NCI-H1694 treated with DMSO at 0.1 percent for 48 hours (cell line): Measurements from ENCODE around the gene EPGN.

Experiments
- DNase-seq: peaks from one replicate; lab custom pipeline; 2025; lab: John Stamatoyannopoulos, UW

EPGN gene, protein sequence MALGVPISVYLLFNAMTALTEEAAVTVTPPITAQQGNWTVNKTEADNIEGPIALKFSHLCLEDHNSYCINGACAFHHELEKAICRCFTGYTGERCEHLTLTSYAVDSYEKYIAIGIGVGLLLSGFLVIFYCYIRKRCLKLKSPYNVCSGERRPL

GRCh38 chr4:74308215-74308614, at the start of gene EPGN:
TSS of gene EPGN (plus strand) at chr4:74308470. CDS start at chr4:74308534, 64 bp downstream.
- DNase-seq: no peak

DNA sequence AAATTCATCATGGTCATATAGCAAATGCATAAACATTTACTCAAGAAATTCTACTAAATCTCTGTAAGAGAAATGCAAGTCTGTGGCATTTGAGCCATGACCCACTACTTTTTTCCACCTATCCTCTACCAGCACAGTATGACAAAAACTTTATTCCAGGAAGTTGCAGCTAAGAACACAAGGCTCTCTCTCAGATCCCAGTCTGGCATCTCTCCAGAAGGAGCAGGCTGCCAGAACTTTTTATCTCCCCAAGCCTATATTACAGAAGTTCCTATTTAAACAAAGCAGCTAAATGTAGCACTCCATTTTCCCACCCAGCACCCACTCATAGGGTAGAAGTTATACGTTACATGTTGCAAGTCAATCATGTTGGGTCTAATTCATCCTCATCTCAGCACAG, 49.3 kb upstream of the EPGN start:
- DNase-seq: no peak

DNA sequence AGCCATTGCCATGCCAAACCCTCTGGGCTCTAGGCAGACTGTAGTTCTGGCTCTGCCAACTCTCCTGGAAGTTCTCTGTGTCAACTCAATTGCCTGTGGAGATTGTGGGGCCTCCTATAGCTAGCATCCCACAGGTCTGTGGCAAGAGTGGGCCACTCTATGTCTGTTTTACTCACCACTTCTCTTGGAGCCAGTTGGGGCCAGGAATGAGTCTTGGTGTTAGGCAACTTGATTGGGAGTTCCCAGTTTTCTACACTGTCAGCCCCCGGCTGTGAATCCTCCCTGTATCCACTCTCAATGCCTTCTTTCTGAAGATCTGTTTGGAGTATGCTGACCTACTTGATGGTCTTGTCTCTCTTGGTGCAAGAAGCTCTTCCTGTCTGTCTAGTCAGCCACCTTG, 48.2 kb upstream of the EPGN start:
- no peak for DNase-seq

DNA sequence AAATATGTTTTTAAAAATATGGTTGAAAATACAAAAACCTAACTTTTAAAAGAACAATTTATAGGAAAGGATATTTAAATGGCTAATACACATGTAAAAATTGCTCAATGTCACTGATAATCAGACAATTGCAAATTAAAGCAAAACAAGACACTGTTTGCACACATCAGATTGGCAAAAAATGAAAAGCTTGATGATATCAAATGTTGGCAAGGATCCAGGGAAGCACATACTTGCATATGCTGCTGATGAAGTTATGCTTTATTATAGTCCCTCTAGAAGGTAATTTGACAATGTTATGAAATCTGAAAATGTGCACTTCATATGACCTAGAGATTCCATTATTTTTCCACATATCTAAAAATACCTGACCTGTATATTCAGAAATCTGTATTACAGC, 45.7 kb upstream of the EPGN start:
- DNase-seq: no peak

DNA sequence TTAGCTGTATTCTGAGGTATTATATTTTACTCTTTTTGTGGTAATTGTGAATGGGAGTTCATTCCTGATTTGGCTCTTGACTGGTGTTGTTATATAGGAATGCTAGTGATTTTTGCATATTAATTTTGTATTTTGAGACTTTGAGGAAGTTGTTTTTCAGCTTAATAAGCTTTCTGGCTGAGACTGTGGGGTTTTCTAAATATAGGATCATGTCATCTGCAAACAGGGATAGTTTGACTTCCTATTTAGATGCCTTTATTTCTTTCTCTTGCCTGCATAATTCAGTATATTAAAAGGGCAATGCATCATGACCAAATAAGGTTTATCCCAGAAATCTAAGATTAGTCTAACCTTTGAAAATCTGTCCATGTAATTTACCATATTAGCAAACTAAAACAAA, 44.7 kb upstream of the EPGN start:
- no peak for DNase-seq

GRCh38 chr4:74266081-74266480, 42.2 kb upstream of the EPGN start:
- DNase-seq: no peak

DNA sequence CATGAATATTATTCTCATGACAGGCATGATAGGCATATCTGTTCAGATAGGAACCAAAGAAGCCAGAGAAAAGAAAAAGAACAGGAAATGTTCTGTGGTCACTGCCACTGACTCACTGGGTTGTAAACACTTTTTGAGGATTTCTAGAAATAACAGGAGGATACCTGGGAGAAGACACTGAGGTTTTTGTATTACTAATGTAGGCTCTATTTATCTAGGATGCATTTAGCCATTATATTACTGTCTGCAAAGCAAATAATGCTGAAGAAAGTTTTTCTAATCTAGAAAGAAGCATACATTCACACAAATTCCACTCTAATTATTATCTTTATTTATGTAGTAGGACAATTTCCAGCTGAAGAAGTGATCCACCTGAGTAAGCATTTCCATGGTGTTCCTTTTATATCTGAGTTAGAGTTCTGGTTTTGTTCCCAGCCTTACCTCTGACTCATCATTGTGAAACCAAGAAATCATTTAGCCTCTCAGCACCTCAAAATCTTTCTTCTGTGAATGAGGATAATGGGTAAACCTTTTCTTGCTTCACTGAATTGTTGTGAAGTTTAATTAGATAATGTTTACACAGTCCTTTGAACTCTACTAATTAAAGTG, 40.2 kb upstream of the EPGN start:
- no peak for DNase-seq

DNA sequence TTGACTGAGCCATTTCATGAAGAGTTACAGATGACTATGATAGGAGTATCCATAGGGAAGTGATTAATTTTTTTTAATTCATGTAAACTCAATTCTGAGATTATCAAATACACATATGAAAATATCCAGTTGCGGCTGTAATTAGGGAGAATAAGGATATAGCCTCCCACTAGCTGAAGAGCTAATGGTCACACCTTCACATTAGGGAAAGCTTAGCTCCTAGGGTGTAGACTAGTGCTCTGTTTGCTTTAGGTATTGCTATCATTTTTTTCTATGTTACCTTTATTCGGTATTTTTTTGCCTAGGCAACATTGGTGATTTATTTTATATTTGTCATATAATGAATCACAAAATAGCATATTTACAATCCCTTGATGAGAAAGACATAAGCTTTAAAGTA, 39.6 kb upstream of the EPGN start:
- DNase-seq: no peak

DNA sequence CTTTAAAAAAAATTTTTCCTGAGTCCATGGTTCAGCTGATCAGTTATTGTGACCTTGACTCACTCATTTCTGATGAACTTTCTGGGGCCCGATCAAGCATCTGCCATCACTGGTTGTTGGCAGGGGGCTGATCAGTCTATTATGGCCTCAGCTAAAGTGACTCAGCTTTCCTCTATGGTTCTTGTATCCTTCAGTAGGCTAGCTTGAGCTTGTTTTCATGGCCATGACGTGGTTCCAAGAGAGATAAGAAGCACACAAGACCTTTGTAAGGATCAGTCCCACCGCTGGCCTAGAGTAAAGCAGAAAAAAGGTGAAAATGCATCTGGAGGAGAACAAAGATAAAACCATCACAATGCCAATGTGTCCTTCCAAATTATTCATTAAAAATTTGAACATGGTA, 29.8 kb upstream of the EPGN start:
- no peak for DNase-seq

- no peak for DNase-seq
Observed at GRCh38 chr4:74279716-74280115, 28.6 kb upstream of the EPGN start.

- no peak for DNase-seq
Observed at GRCh38 chr4:74282926-74283325, 25.3 kb upstream of the EPGN start.

DNA sequence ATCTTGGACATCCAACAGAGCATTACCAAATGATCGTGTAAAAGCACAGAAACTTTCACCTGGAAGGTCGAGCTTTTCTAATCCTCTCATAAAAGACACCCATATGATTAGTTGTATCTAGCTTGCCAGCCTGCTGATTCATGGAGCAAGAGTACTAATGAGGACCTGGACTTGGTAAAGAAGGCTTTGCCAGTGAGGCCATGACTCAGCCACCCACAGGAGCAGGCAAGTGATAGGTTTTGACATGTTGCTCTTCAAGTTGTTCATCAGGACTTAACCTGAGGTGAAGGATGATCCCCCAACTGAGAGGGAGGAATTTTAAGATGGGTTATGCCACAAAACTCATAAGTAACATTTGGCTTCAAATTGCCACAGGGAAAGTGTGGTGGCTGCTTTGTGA, 24.7 kb upstream of the EPGN start:
- no peak for DNase-seq

DNA sequence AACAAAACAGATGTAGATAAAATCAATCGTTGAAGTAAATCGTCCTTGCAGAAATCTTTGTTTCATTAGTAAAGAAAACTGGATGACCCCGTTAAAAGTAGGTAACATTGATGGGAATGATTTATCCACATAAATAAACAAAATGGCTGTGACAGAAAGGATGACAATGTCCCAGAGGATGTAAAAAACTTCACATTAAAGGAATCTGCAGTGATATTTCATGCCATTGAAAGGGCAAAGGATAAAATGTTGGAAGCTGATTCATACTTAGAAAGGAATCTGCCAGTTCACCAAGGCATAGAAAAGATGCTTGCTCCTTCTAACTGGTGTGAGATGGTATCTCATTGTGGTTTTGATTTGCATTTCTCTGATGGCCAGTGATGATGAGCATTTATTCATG, 24.2 kb upstream of the EPGN start:
- DNase-seq: no peak

DNA sequence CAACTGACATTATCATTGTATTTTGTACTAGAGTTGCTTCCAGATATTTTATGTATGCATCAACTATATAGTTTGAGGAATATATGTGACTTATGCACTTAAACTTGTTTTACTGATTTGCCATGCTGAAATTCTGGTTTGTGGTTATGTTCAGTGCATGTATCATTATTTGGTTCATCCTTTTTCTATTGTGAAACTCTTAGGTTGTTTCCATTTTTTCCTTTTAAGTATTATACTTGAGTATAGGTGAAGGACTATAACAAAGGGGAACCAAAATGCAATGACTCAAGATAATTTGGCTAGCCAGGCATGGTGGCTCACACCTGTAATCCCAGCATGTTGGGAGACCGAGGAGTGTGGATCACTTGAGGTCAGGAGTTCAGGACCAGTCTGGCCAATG, 21.1 kb upstream of the EPGN start:
- no peak for DNase-seq

DNA sequence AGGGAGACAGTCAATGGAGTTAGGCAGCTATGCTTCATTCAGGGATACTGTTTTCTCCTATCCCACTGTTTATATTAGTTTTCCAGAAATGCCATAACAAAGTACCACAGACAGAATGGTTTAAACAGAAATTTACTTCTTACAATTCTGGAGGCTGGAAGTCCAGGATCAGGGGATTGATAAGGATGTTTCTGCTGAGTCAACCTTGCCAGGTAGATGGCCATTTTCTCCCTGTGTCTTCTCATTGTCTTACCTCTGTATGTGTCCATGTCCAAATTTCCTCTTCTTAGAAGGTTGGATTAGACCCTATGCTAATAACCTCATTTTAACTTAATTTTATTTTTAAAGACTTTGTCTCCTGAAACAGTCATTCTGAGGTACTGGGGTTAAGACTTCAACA, 20.5 kb upstream of the EPGN start:
- DNase-seq: no peak

GRCh38 chr4:74291471-74291870, 16.8 kb upstream of the EPGN start:
- no peak for DNase-seq

DNA sequence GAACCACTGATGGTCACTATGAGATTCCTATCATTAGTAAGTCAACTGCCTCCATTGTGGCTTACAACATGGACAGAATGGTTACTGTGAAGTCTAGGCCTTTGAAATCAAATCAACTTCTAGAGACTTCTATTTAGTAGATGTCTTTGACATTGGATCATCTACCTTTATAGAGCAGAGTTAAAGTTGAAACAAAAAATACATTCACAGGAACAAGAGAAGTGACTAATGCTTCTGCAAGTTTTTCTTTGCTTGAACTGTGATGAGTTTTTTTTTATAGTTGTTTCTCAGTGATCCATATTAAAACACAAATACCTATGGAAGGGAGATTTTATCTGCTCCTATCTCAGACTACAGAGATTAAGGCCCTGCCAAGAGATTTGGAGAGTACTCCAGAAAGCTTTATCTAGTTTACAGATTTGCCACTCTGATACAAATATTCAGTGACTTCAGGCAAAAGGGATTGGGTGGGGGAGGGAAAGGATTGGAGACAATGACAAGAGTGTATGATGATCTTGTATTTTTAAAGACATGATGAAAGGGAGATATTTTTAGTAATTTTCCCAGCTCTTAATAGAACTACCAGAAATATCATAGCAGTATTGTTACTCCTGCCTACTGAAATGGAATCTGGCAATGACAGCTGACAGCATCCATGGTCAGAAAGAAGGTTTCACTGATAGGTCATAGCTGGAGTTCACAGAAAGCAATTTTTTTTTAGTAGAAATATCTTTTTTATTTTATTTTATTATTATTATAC, 16.0 kb upstream of the EPGN start:
- DNase-seq: no peak

DNA sequence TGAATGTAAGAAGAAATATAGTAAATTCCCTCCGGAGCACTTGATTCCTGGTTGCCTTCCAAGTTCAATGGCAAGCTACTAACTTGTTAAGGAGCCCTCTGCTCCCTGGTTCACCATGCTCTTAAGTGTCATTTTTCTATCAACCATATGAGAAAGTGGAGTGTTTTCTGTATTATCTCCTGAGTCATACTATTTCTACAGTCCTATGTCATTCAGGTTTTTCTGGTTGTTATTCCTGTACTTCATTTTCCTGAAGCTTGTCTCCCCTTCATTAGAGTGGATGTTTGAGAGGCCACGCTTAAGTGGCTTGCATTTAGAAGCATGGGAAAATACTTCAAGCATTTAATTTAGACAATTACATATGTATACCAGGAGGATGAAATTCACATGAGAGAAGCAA, 14.7 kb upstream of the EPGN start:
- DNase-seq: no peak

DNA sequence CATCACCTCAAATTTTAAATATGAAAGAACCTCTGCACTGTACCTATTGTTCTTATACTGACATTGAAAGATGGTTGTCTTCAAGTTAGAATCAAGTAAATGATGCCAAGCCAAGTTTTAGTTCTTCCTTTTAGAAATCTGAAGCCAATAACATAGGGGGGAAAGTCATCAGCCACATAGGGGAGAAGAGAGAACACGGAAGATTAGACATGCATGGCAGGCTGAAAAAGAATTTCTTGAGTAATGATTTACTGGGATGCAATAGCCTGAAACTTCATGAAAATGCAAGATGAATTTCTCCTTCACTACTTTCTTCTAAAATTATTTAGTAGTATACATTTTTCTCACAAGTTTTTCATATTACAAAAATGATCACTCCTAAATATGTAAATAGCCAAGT, 13.6 kb upstream of the EPGN start:
- no peak for DNase-seq

DNA sequence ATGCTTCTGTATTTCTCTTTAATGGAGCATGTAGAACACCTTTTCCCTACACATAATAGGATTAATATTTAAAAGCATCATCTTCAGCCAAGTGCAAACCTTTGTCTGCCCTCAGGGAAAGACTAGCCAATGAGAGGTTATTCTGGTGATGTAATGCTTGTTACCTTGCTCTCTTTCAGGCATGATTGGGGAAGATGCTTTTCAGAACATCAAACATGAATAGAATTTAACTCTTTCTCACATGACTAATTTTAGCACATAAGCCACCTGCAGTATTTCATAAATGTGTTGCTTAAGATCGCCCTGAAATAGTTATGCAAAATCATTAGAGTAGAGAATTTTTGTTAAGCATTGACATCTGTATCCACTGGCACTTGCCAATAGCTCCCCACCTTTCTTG, 10.7 kb upstream of the EPGN start:
- DNase-seq: no peak

GRCh38 chr4:74304095-74304625, 4.1 kb upstream of the EPGN start:
- no peak for DNase-seq

GRCh38 chr4:74305000-74305399, 3.3 kb upstream of the EPGN start:
- no peak for DNase-seq

GRCh38 chr4:74307170-74307569, 1.1 kb upstream of the EPGN start:
- DNase-seq: no peak

DNA sequence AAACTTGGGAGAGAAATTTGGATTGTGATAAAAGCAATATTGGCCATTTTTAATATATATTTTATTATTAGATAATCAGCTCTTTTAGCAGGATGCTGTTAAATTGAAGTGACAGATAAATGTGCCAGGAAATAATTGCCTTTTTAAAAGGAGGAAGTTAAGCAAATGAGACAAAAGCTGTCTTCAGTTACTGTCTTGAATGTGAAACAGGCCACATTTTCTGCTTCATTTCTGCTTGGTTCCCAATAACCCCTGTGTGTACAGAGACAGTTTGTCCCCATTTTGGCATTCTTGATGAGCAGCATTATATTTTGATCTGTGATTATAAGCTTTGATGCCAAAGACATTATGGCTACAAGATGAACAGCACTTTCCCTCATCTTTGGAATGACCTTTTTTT, 953 bp downstream of the EPGN start:
- DNase-seq: no peak
